A549 (cell line): Measurements from ENCODE around the gene PTPRG.

Experiments
- CEBPB ChIP-seq, 2 experiments: fragments of >200 bp in 1 of 2; sonication (Bioruptor Twin) in 1 of 2; formaldehyde crosslinking in 1 of 2; IDR thresholded peaks; 2 replicates each; pipeline ENCODE4 v1.6.1; 2012 to 2016
- CHD4 ChIP-seq: fragments of 200-600 bp; sonication (generic); IDR thresholded peaks from 2 replicates; pipeline ENCODE4 v1.6.1; 2016; ENCODE audit warnings: antibody characterized with exemption, mild to moderate bottlenecking, borderline replicate concordance
- CTCF ChIP-seq: fragments of >200 bp; sonication (Bioruptor Twin); formaldehyde crosslinking; IDR thresholded peaks from 3 replicates; pipeline ENCODE4 v1.5.1; 2016
- EHMT2 ChIP-seq: fragments of 200-600 bp; sonication (generic); IDR thresholded peaks from 2 replicates; pipeline ENCODE4 v1.6.1; 2016; ENCODE audit warnings: antibody characterized with exemption, low read depth, mild to moderate bottlenecking, moderate library complexity

GRCh38 chr3:61861410-61861809 is 300.0 kb downstream of the PTPRG start:
- TF ChIP-seq EHMT2 (no peak), CTCF (no peak), CEBPB (IDR thresholded peaks at IDR 0.05) (no peak), CHD4 (no peak)
